Adrenal gland (tissue), 12 donors: ENCODE data around the gene LCN15. TPM values are rescaled to one million over a fixed set of nuclear protein-coding genes. Genes with fewer than 3 reads are reported as not detected.
A peak's percentile ranks its signal among the peaks of the same experiment; 100 is the strongest.

Experiments
- DNase-seq, 7 donors: peaks; one replicate each; pipeline ENCODE4 v3.0.0-alpha.2; 2019 to 2020
- H3K27ac ChIP-seq, 5 donors: fragments of 200-600 bp; sonication (generic) in 4 of 5; 1 replicate in 3 of 5; 2 replicates in 2 of 5; pipeline versions ENCODE4 v1.5.1 to v1.8.0; 2016 to 2020; ENCODE audit warnings: mild to moderate bottlenecking in 1 of 5
- H3K27me3 ChIP-seq: fragments of 200-600 bp; 2 replicates; pipeline ENCODE4 v1.8.0; 2021
- H3K36me3 ChIP-seq, 2 donors: fragments of 200-600 bp; replicated peaks in 1 of 2; 1 replicate in 1 of 2; 2 replicates in 1 of 2; pipeline versions ENCODE4 v1.5.1 to v1.8.0; 2018 to 2022
- H3K4me1 ChIP-seq, 2 donors: fragments of 200-600 bp; replicated peaks in 1 of 2; 1 replicate in 1 of 2; 2 replicates in 1 of 2; pipeline versions ENCODE4 v1.5.1 to v1.8.0; 2018 to 2021
- H3K4me3 ChIP-seq, 4 donors: fragments of 200-600 bp; sonication (generic) in 3 of 4; one replicate each; pipeline ENCODE4 v1.5.1; 2016 to 2018
- H3K9me3 ChIP-seq, 3 donors: fragments of 200-600 bp; sonication (generic) in 1 of 3; replicated peaks in 1 of 3; 1 replicate in 2 of 3; 2 replicates in 1 of 3; pipeline versions ENCODE4 v1.5.1 to v1.8.0; 2016 to 2021
- POLR2A ChIP-seq, 2 donors: fragments of 450-650 bp; IDR thresholded peaks; one replicate each; pipeline ENCODE4 v1.6.1; 2017; ENCODE audit warnings: antibody characterized with exemption in 2 of 2, mild to moderate bottlenecking in 2 of 2, moderate library complexity in 1 of 2
- WGBS, 4 donors: extraction: QIAGEN DNeasy Blood & Tissue Kit in 2 of 4; methylation state at CpG; one replicate each; pipeline versions ENCODE4 v1.1.5 to v1.1.7; 2013 to 2017; 5-methylcytosine and 5-hydroxymethylcytosine counted together
- intact Hi-C, 2 donors: fragments of 100-400 bp; cut with DNase I; formaldehyde crosslinking; loops; one replicate each; pipeline versions ENCODE4 v1.14.1 to v1.15.0; 2022 to 2023
- polyA plus RNA-seq, 3 donors: library from polyadenylated mRNA; stranded (reverse); fragments of 200-250 nt in 2 of 3; fragments of 350-450 nt in 1 of 3; fragmentation: Illumina TruSeq in 1 of 3; extraction: RNeasy Lipid Tissue Mini Kit (QIAGEN cat#74804) in 1 of 3; gene quantifications; one replicate each; pipeline ENCODE4 v1.2.3, GENCODE V29; 2013 to 2014
- total RNA-seq, 9 donors: library from RNA; depleted of rRNA in 4 of 9; stranded (reverse); fragments of >200 nt in 4 of 9; fragments of 120-200 nt in 1 of 9; fragmentation: NEBNext Ultra II Directional in 1 of 9; extraction: Animal tissue kit (Norgen Biotek cat#: 25700) in 1 of 9; gene quantifications; one replicate each; pipeline versions ENCODE4 v1.1.0 to v1.2.4, GENCODE V29; 2013 to 2023
- TF ChIP-seq, protein P1 (sequence below), 6 experiments: fragments of 450-650 bp in 4 of 6; fragments of 200-600 bp in 2 of 6; sonication (generic) in 1 of 6; IDR thresholded peaks; 1 replicate in 5 of 6; 2 replicates in 1 of 6; pipeline versions ENCODE4 v1.5.1 to v1.8.0; 2016 to 2021; ENCODE audit warnings: antibody characterized with exemption in 6 of 6, mild to moderate bottlenecking in 2 of 6, moderate library complexity in 1 of 6
- donor health status: healthy with polysubstance abuse.
- donor health status: Bipolar disorder and iron deficiency.
- donor health status: DM: yes; HTN: yes; CAD: no.
- donor health status: DM: no; HTN: no; CAD: no.
- donor health status: DM: no; HTN: no; CAD: no.
- donor health status: DM: yes; HTN: yes; CAD: no.

The LCN15 gene
- total and polyA plus RNA-seq, 12 donors: not detected

DNA sequence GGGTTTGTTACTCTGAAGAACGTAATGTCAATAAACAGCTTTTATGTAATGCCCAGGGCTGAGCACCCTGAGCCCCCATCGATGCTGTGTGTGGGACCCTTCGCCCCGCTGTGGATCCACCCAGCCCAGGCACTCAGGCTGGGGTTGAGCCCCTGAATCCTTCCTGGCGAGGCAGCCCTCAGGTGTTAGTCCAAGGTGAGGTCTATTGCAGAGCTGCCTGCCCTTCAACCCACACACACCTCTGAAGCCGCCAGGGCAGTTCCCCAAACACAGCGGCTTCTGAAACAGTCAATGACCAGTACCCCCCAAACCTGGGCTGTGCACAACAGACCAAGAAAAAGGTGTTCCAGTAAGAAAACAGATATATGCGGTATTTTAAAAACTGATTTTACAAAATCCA lies 40.3 kb downstream of the LCN15 start:
- intact Hi-C loops: no loop called here
- H3K27me3 ChIP-seq: no peaks in the 10 kb centered on the region
- peaks cover 20 to 23% of the 10 kb centered on the region in 2 donors for H3K4me1 ChIP-seq
- no peaks in the 10 kb centered on the region for H3K9me3 ChIP-seq
- H3K36me3 ChIP-seq: peaks cover 0 to 41% of the 10 kb centered on the region in 2 donors
- no peak for DNase-seq
- TF ChIP-seq POLR2A (IDR thresholded peaks at IDR 0.05): no peak
- TF ChIP-seq, protein P1, sequence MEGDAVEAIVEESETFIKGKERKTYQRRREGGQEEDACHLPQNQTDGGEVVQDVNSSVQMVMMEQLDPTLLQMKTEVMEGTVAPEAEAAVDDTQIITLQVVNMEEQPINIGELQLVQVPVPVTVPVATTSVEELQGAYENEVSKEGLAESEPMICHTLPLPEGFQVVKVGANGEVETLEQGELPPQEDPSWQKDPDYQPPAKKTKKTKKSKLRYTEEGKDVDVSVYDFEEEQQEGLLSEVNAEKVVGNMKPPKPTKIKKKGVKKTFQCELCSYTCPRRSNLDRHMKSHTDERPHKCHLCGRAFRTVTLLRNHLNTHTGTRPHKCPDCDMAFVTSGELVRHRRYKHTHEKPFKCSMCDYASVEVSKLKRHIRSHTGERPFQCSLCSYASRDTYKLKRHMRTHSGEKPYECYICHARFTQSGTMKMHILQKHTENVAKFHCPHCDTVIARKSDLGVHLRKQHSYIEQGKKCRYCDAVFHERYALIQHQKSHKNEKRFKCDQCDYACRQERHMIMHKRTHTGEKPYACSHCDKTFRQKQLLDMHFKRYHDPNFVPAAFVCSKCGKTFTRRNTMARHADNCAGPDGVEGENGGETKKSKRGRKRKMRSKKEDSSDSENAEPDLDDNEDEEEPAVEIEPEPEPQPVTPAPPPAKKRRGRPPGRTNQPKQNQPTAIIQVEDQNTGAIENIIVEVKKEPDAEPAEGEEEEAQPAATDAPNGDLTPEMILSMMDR (IDR thresholded peaks at IDR 0.05): no peak
- WGBS, 4 donors: 92 to 95% (median 94%) methylated on average over 5 to 8 of the region's 8 CpGs
- H3K27ac ChIP-seq: no peak overlapping the region
- no peak overlapping the region for H3K4me3 ChIP-seq

DNA sequence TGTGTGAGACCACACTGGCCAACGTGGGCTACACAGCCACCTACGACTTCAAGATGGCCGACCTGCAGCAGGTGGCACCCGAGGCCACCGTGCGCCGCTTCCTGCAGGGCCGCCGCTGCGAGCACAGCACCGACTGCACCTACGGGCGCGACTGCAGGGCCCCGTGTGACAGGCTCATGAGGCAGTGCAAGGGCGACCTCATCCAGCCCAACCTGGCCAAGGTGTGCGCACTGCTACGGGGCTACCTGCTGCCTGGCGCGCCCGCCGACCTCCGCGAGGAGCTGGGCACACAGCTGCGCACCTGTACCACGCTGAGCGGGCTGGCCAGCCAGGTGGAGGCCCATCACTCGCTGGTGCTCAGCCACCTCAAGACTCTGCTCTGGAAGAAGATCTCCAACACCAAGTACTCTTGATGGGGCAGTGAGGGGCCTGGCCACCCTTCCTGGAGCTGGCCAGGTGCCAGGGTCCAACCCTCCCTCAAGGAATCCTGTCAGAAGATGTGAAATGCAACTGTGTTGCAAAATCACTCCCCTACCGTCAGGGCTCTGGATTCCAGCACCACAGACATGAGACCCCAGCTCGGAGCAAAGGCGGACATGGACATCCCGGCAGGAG lies 40.8 kb downstream of the LCN15 start:
- WGBS, 4 donors: 89 to 96% (median 93%) methylated on average over 6 to 32 of the region's 32 CpGs
- Histone ChIP-seq H3K36me3 (peaks cover 0 to 41% of the 10 kb centered on the region in 2 donors), H3K27ac (no peak overlapping the region), H3K27me3 (no peaks in the 10 kb centered on the region), H3K4me3 (no peak overlapping the region), H3K4me1 (peaks cover 15 to 18% of the 10 kb centered on the region in 2 donors), H3K9me3 (no peaks in the 10 kb centered on the region)
- DNase-seq: no peak
- intact Hi-C loops: no loop called here
- no peak for TF ChIP-seq POLR2A (IDR thresholded peaks at IDR 0.05)
- TF ChIP-seq, protein P1 (IDR thresholded peaks at IDR 0.05): no peak

GRCh38 chr9:136722969-136723356 lies 41.4 kb downstream of the LCN15 start:
- intact Hi-C loops: no loop called here
- peaks cover 12 to 16% of the 10 kb centered on the region in 2 donors for H3K4me1 ChIP-seq

GRCh38 chr9:136722093-136722968 lies 42.0 kb downstream of the LCN15 start:
- intact Hi-C loops: no loop called here
- H3K36me3 ChIP-seq: peaks cover 0 to 41% of the 10 kb centered on the region in 2 donors
- no peaks in the 10 kb centered on the region for H3K27me3 ChIP-seq
- TF ChIP-seq, protein P1 (IDR thresholded peaks at IDR 0.05): no peak
- no peak for TF ChIP-seq POLR2A (IDR thresholded peaks at IDR 0.05)
- no peak overlapping the region for H3K27ac ChIP-seq
- 73 to 88% (median 81%) methylated on average over 4 to 31 of the region's 31 CpGs for WGBS, 4 donors
- H3K4me1 ChIP-seq: peaks cover 11 to 16% of the 10 kb centered on the region in 2 donors
- DNase-seq: peak in 1 of 7 donors; percentile 35
- no peak overlapping the region for H3K4me3 ChIP-seq
- H3K9me3 ChIP-seq: no peaks in the 10 kb centered on the region

More at GRCh38 chr9:136722969-136723356, 41.4 kb downstream of the LCN15 start:
- peaks cover 0 to 41% of the 10 kb centered on the region in 2 donors for H3K36me3 ChIP-seq
- no peak overlapping the region for H3K4me3 ChIP-seq
- DNase-seq: no peak
- H3K27ac ChIP-seq: no peak overlapping the region
- WGBS, 4 donors: 76 to 86% (median 81%) methylated on average over 8 to 24 of the region's 24 CpGs
- no peaks in the 10 kb centered on the region for H3K27me3 ChIP-seq
- H3K9me3 ChIP-seq: no peaks in the 10 kb centered on the region
- TF ChIP-seq, protein P1 (IDR thresholded peaks at IDR 0.05): no peak
- no peak for TF ChIP-seq POLR2A (IDR thresholded peaks at IDR 0.05)
